A673 (cell line): ENCODE measurements around the gene NOS3.

Experiments
- EZH2 ChIP-seq: fragments of 200-600 bp; sonication (generic); IDR thresholded peaks from 2 replicates; pipeline ENCODE4 v1.6.1; 2017; ENCODE audit warnings: borderline replicate concordance, low read depth, mild to moderate bottlenecking, mixed read lengths, antibody characterized with exemption, low read length; ENCODE audit not compliant: poor library complexity, severe bottlenecking
- TF ChIP-seq, protein P1 (sequence below): fragments of 300-800, 200-600 bp; sonication (generic); conservative IDR thresholded peaks from 2 replicates; pipeline ENCODE4 v1.5.1; 2017; ENCODE audit warnings: low read depth, mild to moderate bottlenecking, antibody characterized with exemption, low read length, moderate library complexity, mixed read lengths

GRCh38 chr7:150982351-150982750 is 8.5 kb upstream of the NOS3 start:
- TF ChIP-seq, protein P1, sequence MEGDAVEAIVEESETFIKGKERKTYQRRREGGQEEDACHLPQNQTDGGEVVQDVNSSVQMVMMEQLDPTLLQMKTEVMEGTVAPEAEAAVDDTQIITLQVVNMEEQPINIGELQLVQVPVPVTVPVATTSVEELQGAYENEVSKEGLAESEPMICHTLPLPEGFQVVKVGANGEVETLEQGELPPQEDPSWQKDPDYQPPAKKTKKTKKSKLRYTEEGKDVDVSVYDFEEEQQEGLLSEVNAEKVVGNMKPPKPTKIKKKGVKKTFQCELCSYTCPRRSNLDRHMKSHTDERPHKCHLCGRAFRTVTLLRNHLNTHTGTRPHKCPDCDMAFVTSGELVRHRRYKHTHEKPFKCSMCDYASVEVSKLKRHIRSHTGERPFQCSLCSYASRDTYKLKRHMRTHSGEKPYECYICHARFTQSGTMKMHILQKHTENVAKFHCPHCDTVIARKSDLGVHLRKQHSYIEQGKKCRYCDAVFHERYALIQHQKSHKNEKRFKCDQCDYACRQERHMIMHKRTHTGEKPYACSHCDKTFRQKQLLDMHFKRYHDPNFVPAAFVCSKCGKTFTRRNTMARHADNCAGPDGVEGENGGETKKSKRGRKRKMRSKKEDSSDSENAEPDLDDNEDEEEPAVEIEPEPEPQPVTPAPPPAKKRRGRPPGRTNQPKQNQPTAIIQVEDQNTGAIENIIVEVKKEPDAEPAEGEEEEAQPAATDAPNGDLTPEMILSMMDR: no peak
- no peak for TF ChIP-seq EZH2
